Measurements from ENCODE around the gene DNTT.

Gene DNTT

GRCh38 chr10:96311180-96311715, 7.0 kb downstream of the DNTT start:
- DNase-seq, result no peak

- DNase-seq, result no peak
These were observed 9.1 kb downstream of the DNTT start for GRCh38 chr10:96313344-96313743.

- DNase-seq, result no peak
These were observed 13.0 kb downstream of the DNTT start for GRCh38 chr10:96317067-96317833.

- DNase-seq, result no peak
These were observed 15.7 kb downstream of the DNTT start for GRCh38 chr10:96319754-96320474.

- no peak for DNase-seq
These were observed 17.6 kb downstream of the DNTT start for GRCh38 chr10:96321822-96322221.

GRCh38 chr10:96322275-96322674, 18.0 kb downstream of the DNTT start:
- no peak for DNase-seq

- DNase-seq, result no peak
These were observed 20.2 kb downstream of the DNTT start for GRCh38 chr10:96324447-96324846.

- no peak for DNase-seq
These were observed 21.6 kb downstream of the DNTT start for GRCh38 chr10:96325719-96326373.

- DNase-seq, result no peak
These were observed 23.2 kb downstream of the DNTT start for GRCh38 chr10:96327462-96327861.

GRCh38 chr10:96333101-96333500, 28.9 kb downstream of the DNTT start:
- DNase-seq, result no peak

- no peak for DNase-seq
These were observed 30.6 kb downstream of the DNTT start for GRCh38 chr10:96334616-96335526.

GRCh38 chr10:96337106-96337505, 32.9 kb downstream of the DNTT start:
- DNase-seq, result no peak

GRCh38 chr10:96338279-96338925, 34.2 kb downstream of the DNTT start:
- no peak for DNase-seq

- no peak for DNase-seq
These were observed 35.1 kb downstream of the DNTT start for GRCh38 chr10:96339383-96339782.

- peak; percentile 41 for DNase-seq
These were observed 36.0 kb downstream of the DNTT start for GRCh38 chr10:96339956-96340904.

- DNase-seq, result no peak
These were observed 37.3 kb downstream of the DNTT start for GRCh38 chr10:96341219-96342182.

GRCh38 chr10:96342402-96342801, 38.2 kb downstream of the DNTT start:
- DNase-seq, result no peak

- DNase-seq, result no peak
These were observed 39.9 kb downstream of the DNTT start for GRCh38 chr10:96344178-96344577.

- no peak for DNase-seq
These were observed 41.0 kb downstream of the DNTT start for GRCh38 chr10:96345222-96345621.

- no peak for DNase-seq
These were observed 42.1 kb downstream of the DNTT start for GRCh38 chr10:96346295-96346694.

Data from stimulated activated CD4-positive, alpha-beta T cell treated with anti-CD3 and anti-CD28 coated beads, Interleukin-12 subunit alpha, Interleukin-12 subunit beta, amount 100 ng/mL, for 4 hours (primary cell).